HepG2 (cell line): ENCODE measurements around the gene HERC4. TPM values are rescaled to one million over a fixed set of nuclear protein-coding genes. Genes with fewer than 3 reads are reported as not detected.

Experiments used
- AHDC1 ChIP-seq: sonication (generic); formaldehyde crosslinking; IDR thresholded peaks from 2 replicates; pipeline ENCODE4 v1.5.1; 2020; ENCODE audit warnings: mild to moderate bottlenecking, missing genetic modification reagents, borderline replicate concordance
- CTCF ChIP-seq: sonication (generic); formaldehyde crosslinking; IDR thresholded peaks from 2 replicates; pipeline ENCODE4 v1.5.0; 2020; ENCODE audit warnings: mild to moderate bottlenecking, missing genetic modification reagents, moderate library complexity
- DBP ChIP-seq: sonication (generic); formaldehyde crosslinking; IDR thresholded peaks from 2 replicates; pipeline ENCODE4 v1.4.0; 2020; ENCODE audit warnings: missing genetic modification reagents; ENCODE audit errors: not compliant biosample characterization
- FOXM1 ChIP-seq: sonication (generic); formaldehyde crosslinking; IDR thresholded peaks from 2 replicates; pipeline ENCODE4 v1.5.0; 2020; ENCODE audit warnings: missing genetic modification reagents
- HMG20A ChIP-seq: IDR thresholded peaks from 2 replicates; pipeline ENCODE4 v1.6.1; 2016; ENCODE audit warnings: borderline replicate concordance
- SCMH1 ChIP-seq: sonication (generic); formaldehyde crosslinking; IDR thresholded peaks from 2 replicates; pipeline ENCODE4 v1.9.0; 2021; ENCODE audit warnings: missing genetic modification reagents, mild to moderate bottlenecking, borderline replicate concordance
- TCF7 ChIP-seq: sonication (generic); IDR thresholded peaks from 2 replicates; pipeline ENCODE4 v1.6.1; 2016; ENCODE audit warnings: antibody characterized with exemption, low read depth
- TEAD2 ChIP-seq: sonication (generic); formaldehyde crosslinking; IDR thresholded peaks from 2 replicates; pipeline ENCODE4 v1.9.0; 2021; ENCODE audit warnings: missing genetic modification reagents
- TEF ChIP-seq: sonication (generic); formaldehyde crosslinking; IDR thresholded peaks from 2 replicates; pipeline ENCODE4 v1.5.0; 2020; ENCODE audit warnings: missing genetic modification reagents
- ZNF280D ChIP-seq: sonication (generic); formaldehyde crosslinking; IDR thresholded peaks from 2 replicates; pipeline ENCODE4 v1.5.1; 2020; ENCODE audit warnings: mild to moderate bottlenecking, missing genetic modification reagents
- ZNF329 ChIP-seq: sonication (generic); formaldehyde crosslinking; IDR thresholded peaks from 2 replicates; pipeline ENCODE4 v1.9.0; 2021; ENCODE audit warnings: low read depth, mild to moderate bottlenecking, missing genetic modification reagents
- ZNF354B ChIP-seq: sonication (generic); formaldehyde crosslinking; IDR thresholded peaks from 2 replicates; pipeline ENCODE4 v1.8.0; 2022; ENCODE audit warnings: mild to moderate bottlenecking, missing genetic modification reagents
- ZNF512 ChIP-seq: sonication (generic); formaldehyde crosslinking; IDR thresholded peaks from 2 replicates; pipeline ENCODE4 v1.4.0; 2020; ENCODE audit warnings: mild to moderate bottlenecking, missing genetic modification reagents
- ZNF598 ChIP-seq: sonication (generic); formaldehyde crosslinking; IDR thresholded peaks from 2 replicates; pipeline ENCODE4 v1.5.1; 2020; ENCODE audit warnings: mild to moderate bottlenecking, missing genetic modification reagents, borderline replicate concordance
- ZNF720 ChIP-seq: sonication (generic); formaldehyde crosslinking; IDR thresholded peaks from 2 replicates; pipeline ENCODE4 v1.4.0; 2020; ENCODE audit warnings: missing genetic modification reagents
- polyA plus RNA-seq, 8 experiments: library from polyadenylated mRNA; depleted of rRNA in 3 of 8; stranded (reverse) in 7 of 8; unstranded in 1 of 8; fragments of >200 nt; fragmentation: Illumina TruSeq in 4 of 8; extraction: Trizol in 4 of 8; gene quantifications; 2 replicates each; pipeline versions ENCODE4 v1.2.1 to v1.2.3, GENCODE V29; 2011 to 2016; ENCODE audit warnings: low read depth in 4 of 8, missing spikeins in 1 of 8, mixed read lengths in 1 of 8; ENCODE audit not compliant: insufficient read depth in 1 of 8
- total RNA-seq, 5 experiments: library from RNA; depleted of rRNA; stranded (reverse); fragments of >200 nt; fragmentation: Illumina TruSeq; extraction: Trizol; gene quantifications; 2 replicates each; pipeline ENCODE4 v1.2.3, GENCODE V29; 2016; ENCODE audit warnings: low read depth in 1 of 5

The HERC4 gene
- total and polyA plus RNA-seq, 2 of the 13 experiments (the other 11 are each of a cell fraction or from before 2014, with no cell fraction given) = 9.8 to 20.2 TPM

- TF ChIP-seq CTCF (peak; percentile 55), DBP (CRISPR knock-in tag) (no peak), ZNF329 (CRISPR knock-in tag) (peak; percentile 57; the same call in 1 of the 2 replicates), FOXM1 (CRISPR knock-in tag) (no peak), TEF (peak; percentile 41; the same call in 1 of the 2 replicates), TEAD2 (CRISPR knock-in tag) (no peak), ZNF280D (0 out of 2 replicates have a peak, but pooled peaks have one; percentile 31), ZNF720 (CRISPR knock-in tag) (peak; percentile 22; the same call in 1 of the 2 replicates), TCF7 (0 out of 2 replicates have a peak, but pooled peaks have one; percentile 4), ZNF512 (no peak), ZNF354B (CRISPR knock-in tag) (peak; percentile 75; the same call in 1 of the 2 replicates), AHDC1 (CRISPR knock-in tag) (no peak; the same call in 1 of the 2 replicates), ZNF598 (CRISPR knock-in tag) (peak; percentile 88; the same call in 1 of the 2 replicates), SCMH1 (no peak), HMG20A (peak; percentile 60; the same call in 1 of the 2 replicates)
These were observed 190.7 kb downstream of the HERC4 start, which contains the start of gene SIRT1 (continued) for GRCh38 chr10:67884313-67884841.
